Endometrium (tissue), 2 donors: ENCODE results near the gene HOXB3.

Experiments used
- FAIRE-seq: peaks from 2 replicates; lab custom pipeline; 2012; peaks lifted over from hg19 to GRCh38; lab: Jason Lieb, UNC
- donor health status: control.
- donor health status: control.

The HOXB3 gene

DNA sequence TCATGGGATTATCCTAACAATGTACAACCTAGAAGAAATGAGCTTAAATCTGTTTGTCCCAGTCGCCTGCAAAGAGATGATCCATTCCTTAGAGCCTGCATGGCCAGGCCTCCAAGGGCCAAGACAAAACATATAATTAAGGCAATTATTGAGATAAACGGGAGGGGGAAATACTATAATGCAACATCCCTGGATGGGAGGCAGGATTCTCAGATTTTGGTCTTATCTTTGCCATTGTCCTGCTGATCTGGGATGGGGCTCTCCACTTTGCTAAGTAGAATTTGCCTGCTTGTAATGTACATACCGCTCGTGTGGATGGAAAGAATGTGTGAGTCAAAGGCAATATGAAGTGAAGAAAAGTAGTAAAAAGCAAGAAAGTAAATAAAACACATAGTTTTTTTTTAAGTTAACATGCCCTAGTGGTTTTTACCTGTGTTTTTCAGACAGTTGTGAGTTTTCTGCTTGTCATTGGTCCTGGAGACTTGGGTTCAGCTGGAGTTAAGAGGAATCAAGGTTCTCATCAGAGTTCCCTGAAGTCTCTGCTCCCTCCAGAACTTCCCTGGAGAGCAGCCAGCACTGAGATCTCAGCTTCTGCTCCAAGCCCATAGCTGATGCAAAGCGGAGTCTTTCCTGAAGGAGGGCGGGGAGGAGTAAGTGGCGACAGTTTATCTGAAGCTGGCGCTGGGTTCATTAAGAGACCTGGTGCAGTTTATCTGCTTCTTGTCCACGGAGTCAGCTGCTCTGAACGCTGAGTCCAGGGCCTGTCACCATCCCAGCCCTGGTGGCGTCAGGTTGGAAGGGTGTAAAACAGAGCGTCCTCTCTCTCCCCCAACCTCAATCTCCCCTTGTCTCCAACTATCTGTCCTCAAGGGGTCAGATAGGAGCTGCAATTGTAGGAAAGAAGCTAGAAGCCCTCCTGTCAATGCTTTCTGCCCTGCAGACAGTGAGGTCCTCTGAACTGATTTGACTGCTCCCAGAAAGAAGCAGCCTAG, 89.3 kb downstream of the HOXB3 start:
- FAIRE-seq, result no peak

DNA sequence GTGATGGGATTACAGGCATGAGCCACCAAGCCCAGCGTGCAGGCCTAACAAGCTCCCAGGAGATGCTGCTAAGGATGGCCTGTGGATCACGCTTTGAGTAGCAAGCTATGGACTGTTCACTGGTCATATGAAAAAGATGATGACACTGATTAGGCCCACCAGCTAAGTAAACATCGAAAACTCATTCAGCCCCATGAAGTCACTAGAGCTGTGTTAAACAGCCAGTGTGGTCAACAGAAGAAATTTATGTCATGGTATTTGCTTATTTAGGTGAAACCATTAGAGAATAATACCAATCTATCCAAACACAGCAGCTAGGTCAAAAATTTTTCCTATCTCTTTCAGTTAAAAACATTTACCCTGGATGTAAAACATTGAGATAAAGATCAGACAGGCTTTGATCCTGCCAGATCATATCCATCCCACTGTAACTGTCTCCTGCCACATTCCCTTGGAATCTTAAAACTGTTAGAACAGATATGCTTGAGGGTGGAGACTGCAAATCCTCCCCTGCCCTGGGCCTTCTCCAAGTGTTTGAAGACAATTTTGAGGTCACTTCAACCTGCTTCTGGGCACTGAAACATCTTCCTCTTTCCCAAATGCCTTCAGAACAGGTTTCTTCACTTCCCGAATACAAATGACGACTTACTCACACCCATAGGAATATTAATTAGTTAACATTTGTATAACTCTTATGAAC, 90.2 kb downstream of the HOXB3 start:
- no peak for FAIRE-seq

DNA sequence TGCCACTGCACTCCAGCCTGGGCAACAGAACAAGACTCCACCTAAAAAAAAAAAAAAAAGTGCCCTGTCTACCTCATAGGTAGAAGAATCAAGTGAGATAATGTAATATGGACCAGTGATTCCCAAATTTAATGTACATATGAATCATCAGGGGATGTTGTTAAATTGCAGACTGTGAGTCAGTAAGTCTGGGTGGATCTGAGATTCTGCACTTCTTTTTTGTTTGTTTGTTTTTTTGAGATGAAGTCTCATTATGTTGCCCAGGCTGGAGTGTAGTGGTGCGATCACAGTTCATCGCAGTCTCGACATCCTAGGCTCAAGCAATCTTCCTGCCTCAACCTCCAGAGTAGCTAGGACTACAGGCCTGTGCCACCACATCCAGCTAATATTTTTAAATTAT, 90.8 kb downstream of the HOXB3 start:
- FAIRE-seq, result no peak
